Inferior parietal cortex (tissue), 1 donor: ENCODE data around the gene KCTD3.

Experiments used
- DNase-seq: peaks from one replicate; pipeline ENCODE4 v3.0.0-alpha.2; 2016; ENCODE audit errors: extremely low spot score

KCTD3 gene

GRCh38 chr1:215566556-215567490 is at the start of gene KCTD3:
TSS of gene KCTD3 (plus strand) at chr1:215567304. CDS start at chr1:215567686, 382 bp downstream.
- DNase-seq: peak; percentile 79

- peak; percentile 48 for DNase-seq
These were observed 49.6 kb upstream of the KCTD3 start for GRCh38 chr1:215517441-215517891.

GRCh38 chr1:215518594-215518993 is 48.5 kb upstream of the KCTD3 start:
- DNase-seq: no peak

GRCh38 chr1:215521279-215521678 is 45.8 kb upstream of the KCTD3 start:
- DNase-seq: no peak

- DNase-seq: peak; percentile 58
These were observed 43.8 kb upstream of the KCTD3 start for GRCh38 chr1:215523128-215523861.

GRCh38 chr1:215523906-215524305 is 43.2 kb upstream of the KCTD3 start:
- no peak for DNase-seq

- DNase-seq: peak; percentile 90
These were observed 40.8 kb upstream of the KCTD3 start for GRCh38 chr1:215526147-215526845.

- no peak for DNase-seq
These were observed 40.3 kb upstream of the KCTD3 start for GRCh38 chr1:215526846-215527151.

- DNase-seq: no peak
These were observed 38.0 kb upstream of the KCTD3 start for GRCh38 chr1:215529111-215529510.

- no peak for DNase-seq
These were observed 37.5 kb upstream of the KCTD3 start for GRCh38 chr1:215529571-215529970.

GRCh38 chr1:215530401-215530984 is 36.6 kb upstream of the KCTD3 start:
- DNase-seq: no peak

GRCh38 chr1:215539803-215540570 is 27.1 kb upstream of the KCTD3 start:
- DNase-seq: no peak

- no peak for DNase-seq
These were observed 24.8 kb upstream of the KCTD3 start for GRCh38 chr1:215542301-215542700.

GRCh38 chr1:215543191-215543606 is 23.9 kb upstream of the KCTD3 start:
- DNase-seq: no peak

GRCh38 chr1:215543806-215544205 is 23.3 kb upstream of the KCTD3 start:
- no peak for DNase-seq

GRCh38 chr1:215544566-215544965 is 22.5 kb upstream of the KCTD3 start:
- DNase-seq: no peak

GRCh38 chr1:215545096-215545495 is 22.0 kb upstream of the KCTD3 start:
- DNase-seq: no peak

GRCh38 chr1:215547011-215547410 is 20.1 kb upstream of the KCTD3 start:
- DNase-seq: no peak

GRCh38 chr1:215551806-215552205 is 15.3 kb upstream of the KCTD3 start:
- DNase-seq: no peak

GRCh38 chr1:215554865-215555264 is 12.2 kb upstream of the KCTD3 start:
- no peak for DNase-seq

GRCh38 chr1:215555531-215555930 is 11.6 kb upstream of the KCTD3 start:
- DNase-seq: no peak
